ENCODE measurements around the gene GLI3. TPM values are rescaled to one million over a fixed set of nuclear protein-coding genes. Genes with fewer than 3 reads are reported as not detected.

GLI3 gene
- total RNA-seq, 1 donor from 2014 or later = 2.2 TPM

- Histone ChIP-seq H3K27me3 (no peaks in the 10 kb centered on the region), H3K27ac (no peak overlapping the region), H3K36me3 (no peaks in the 10 kb centered on the region), H3K4me1 (no peaks in the 10 kb centered on the region), H3K9me3 (no peaks in the 10 kb centered on the region), H3K4me3 (no peak overlapping the region)
- TF ChIP-seq CTCF (IDR thresholded peaks at IDR 0.05) = no peak
- intact Hi-C loops (cut with DNase I) = no loop called here
- no peak for DNase-seq (ENCODE audit: low spot score in 2 of 2)
Measured at GRCh38 chr7:42125321-42125720, 111.7 kb downstream of the GLI3 start.

GRCh38 chr7:42123716-42124115, 113.3 kb downstream of the GLI3 start:
- Histone ChIP-seq H3K9me3 (no peaks in the 10 kb centered on the region), H3K4me1 (no peaks in the 10 kb centered on the region), H3K27ac (no peak overlapping the region), H3K36me3 (no peaks in the 10 kb centered on the region), H3K27me3 (no peaks in the 10 kb centered on the region), H3K4me3 (no peak overlapping the region)
- TF ChIP-seq CTCF (IDR thresholded peaks at IDR 0.05) = no peak
- DNase-seq (ENCODE audit: low spot score in 2 of 2) = no peak
- intact Hi-C loops (cut with DNase I) = no loop called here

- H3K9me3 ChIP-seq = no peaks in the 10 kb centered on the region
- no peak overlapping the region for H3K4me3 ChIP-seq
- intact Hi-C loops (cut with DNase I) = no loop called here
- DNase-seq (ENCODE audit: low spot score in 2 of 2) = no peak
- no peaks in the 10 kb centered on the region for H3K36me3 ChIP-seq
- no peaks in the 10 kb centered on the region for H3K27me3 ChIP-seq
- no peaks in the 10 kb centered on the region for H3K4me1 ChIP-seq
- no peak overlapping the region for H3K27ac ChIP-seq
- no peak for TF ChIP-seq CTCF (IDR thresholded peaks at IDR 0.05)
Measured at GRCh38 chr7:42120191-42120590, 116.8 kb downstream of the GLI3 start.

- H3K36me3 ChIP-seq = no peaks in the 10 kb centered on the region
- intact Hi-C loops (cut with DNase I) = no loop called here
- TF ChIP-seq CTCF (IDR thresholded peaks at IDR 0.05) = no peak
Measured at GRCh38 chr7:42117201-42117600, 119.8 kb downstream of the GLI3 start.

GRCh38 chr7:42115795-42116194, 121.2 kb downstream of the GLI3 start:
- Histone ChIP-seq H3K36me3 (no peaks in the 10 kb centered on the region), H3K27me3 (no peaks in the 10 kb centered on the region), H3K4me1 (no peaks in the 10 kb centered on the region), H3K4me3 (no peak overlapping the region), H3K27ac (no peak overlapping the region), H3K9me3 (no peaks in the 10 kb centered on the region)
- intact Hi-C loops (cut with DNase I) = no loop called here
- no peak for DNase-seq (ENCODE audit: low spot score in 2 of 2)
- TF ChIP-seq CTCF (IDR thresholded peaks at IDR 0.05) = no peak

More at GRCh38 chr7:42117201-42117600, 119.8 kb downstream of the GLI3 start:
- no peak for DNase-seq (ENCODE audit: low spot score in 2 of 2)
- Histone ChIP-seq H3K27me3 (no peaks in the 10 kb centered on the region), H3K27ac (no peak overlapping the region), H3K9me3 (no peaks in the 10 kb centered on the region), H3K4me1 (no peaks in the 10 kb centered on the region), H3K4me3 (no peak overlapping the region)

GRCh38 chr7:42110333-42110732, 126.7 kb downstream of the GLI3 start:
- no peak overlapping the region for H3K27ac ChIP-seq

More at GRCh38 chr7:42110333-42110732, 126.7 kb downstream of the GLI3 start:
- no peak for TF ChIP-seq CTCF (IDR thresholded peaks at IDR 0.05)
- intact Hi-C loops (cut with DNase I) = no loop called here
- DNase-seq (ENCODE audit: low spot score in 2 of 2) = no peak
- Histone ChIP-seq H3K4me3 (no peak overlapping the region), H3K27me3 (no peaks in the 10 kb centered on the region), H3K36me3 (no peaks in the 10 kb centered on the region), H3K9me3 (no peaks in the 10 kb centered on the region), H3K4me1 (peaks cover 0 to 3% of the 10 kb centered on the region in 2 donors)
